PFSK-1 (cell line): ENCODE measurements around the gene MAGI1.

Source experiments
- FOXP2 ChIP-seq: optimal IDR thresholded peaks from 2 replicates; pipeline ENCODE3; 2011; ENCODE audit warnings: borderline replicate concordance, control low read depth, inconsistent platforms; ENCODE audit not compliant: insufficient read depth; ENCODE audit errors: extremely low read length, extremely low read depth
- TAF1 ChIP-seq: IDR thresholded peaks from 2 replicates; pipeline ENCODE4 v1.6.1; 2012; ENCODE audit warnings: low read length, control low read depth, borderline replicate concordance; ENCODE audit not compliant: insufficient read depth

- TF ChIP-seq FOXP2 (no peak), TAF1 (no peak)
Observed at GRCh38 chr3:65979731-65980130, 59.0 kb downstream of the MAGI1 start.
